Measurements from ENCODE around the gene HOXD11. TPM values are rescaled to one million over a fixed set of nuclear protein-coding genes. Genes with fewer than 3 reads are reported as not detected.

HOXD11 gene
- polyA plus RNA-seq, 1 donor from 2014 or later: not detected

DNA sequence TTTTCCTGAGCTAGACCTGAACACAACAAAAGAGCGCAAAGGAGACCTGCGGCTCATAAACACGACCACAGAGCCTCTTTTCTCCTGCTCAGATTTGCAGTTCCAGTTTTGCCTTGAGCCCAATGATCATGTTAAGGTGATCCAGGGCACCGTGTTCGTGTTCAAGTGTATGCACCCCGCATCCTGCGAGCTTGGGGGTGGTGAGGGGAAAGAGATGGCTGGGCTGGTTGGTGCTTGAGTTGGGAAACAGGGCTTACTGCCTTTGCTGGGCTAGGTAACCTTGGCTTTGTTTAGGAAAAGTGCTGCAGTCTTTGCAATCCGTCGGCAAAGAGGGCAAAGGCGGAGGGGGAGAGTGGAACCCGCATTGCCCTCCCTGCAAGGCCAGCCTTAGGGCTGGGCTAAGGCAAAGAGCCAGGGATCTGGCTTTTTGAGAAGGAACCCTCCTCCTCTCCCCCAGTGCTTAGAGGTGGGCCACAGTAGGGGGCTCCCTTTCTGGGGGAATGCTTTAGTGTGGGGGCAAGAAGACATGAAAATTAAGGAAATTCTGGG, 10.8 kb downstream of the HOXD11 start:
- Histone ChIP-seq H3K9ac (ENCODE audit: low read length) (no peak overlapping the region), H3K4me3 (ENCODE audit: low read length) (no peak overlapping the region), H3K27me3 (ENCODE audit: insufficient read depth, low read depth, low read length) (peaks cover 99% of the 10 kb centered on the region), H3K27ac (ENCODE audit: low read length) (no peak overlapping the region), H3K9me2 (ENCODE audit: insufficient read depth, low read length) (no peaks in the 10 kb centered on the region), H3K36me3 (ENCODE audit: insufficient read depth, low read length) (no peaks in the 10 kb centered on the region), H3F3A (ENCODE audit: insufficient read depth, low read length, poor library complexity, severe bottlenecking) (no peaks in the 10 kb centered on the region), H2AFZ (ENCODE audit: low read depth, low read length) (no peak overlapping the region), H3K9me3 (ENCODE audit: low read length) (peaks cover 27% of the 10 kb centered on the region), H3K79me2 (replicated peaks; ENCODE audit: insufficient read depth, low read length) (no peaks in the 10 kb centered on the region), H3K4me2 (ENCODE audit: low read length) (no peak overlapping the region), H4K20me1 (ENCODE audit: insufficient read depth) (no peaks in the 10 kb centered on the region)
- TF ChIP-seq RAD21 (conservative IDR thresholded peaks at IDR 0.05): no peak
- no peak for TF ChIP-seq EP300 (conservative IDR thresholded peaks at IDR 0.05; ENCODE audit: poor library complexity, severe bottlenecking)
- TF ChIP-seq, protein P1, sequence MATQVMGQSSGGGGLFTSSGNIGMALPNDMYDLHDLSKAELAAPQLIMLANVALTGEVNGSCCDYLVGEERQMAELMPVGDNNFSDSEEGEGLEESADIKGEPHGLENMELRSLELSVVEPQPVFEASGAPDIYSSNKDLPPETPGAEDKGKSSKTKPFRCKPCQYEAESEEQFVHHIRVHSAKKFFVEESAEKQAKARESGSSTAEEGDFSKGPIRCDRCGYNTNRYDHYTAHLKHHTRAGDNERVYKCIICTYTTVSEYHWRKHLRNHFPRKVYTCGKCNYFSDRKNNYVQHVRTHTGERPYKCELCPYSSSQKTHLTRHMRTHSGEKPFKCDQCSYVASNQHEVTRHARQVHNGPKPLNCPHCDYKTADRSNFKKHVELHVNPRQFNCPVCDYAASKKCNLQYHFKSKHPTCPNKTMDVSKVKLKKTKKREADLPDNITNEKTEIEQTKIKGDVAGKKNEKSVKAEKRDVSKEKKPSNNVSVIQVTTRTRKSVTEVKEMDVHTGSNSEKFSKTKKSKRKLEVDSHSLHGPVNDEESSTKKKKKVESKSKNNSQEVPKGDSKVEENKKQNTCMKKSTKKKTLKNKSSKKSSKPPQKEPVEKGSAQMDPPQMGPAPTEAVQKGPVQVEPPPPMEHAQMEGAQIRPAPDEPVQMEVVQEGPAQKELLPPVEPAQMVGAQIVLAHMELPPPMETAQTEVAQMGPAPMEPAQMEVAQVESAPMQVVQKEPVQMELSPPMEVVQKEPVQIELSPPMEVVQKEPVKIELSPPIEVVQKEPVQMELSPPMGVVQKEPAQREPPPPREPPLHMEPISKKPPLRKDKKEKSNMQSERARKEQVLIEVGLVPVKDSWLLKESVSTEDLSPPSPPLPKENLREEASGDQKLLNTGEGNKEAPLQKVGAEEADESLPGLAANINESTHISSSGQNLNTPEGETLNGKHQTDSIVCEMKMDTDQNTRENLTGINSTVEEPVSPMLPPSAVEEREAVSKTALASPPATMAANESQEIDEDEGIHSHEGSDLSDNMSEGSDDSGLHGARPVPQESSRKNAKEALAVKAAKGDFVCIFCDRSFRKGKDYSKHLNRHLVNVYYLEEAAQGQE (IDR thresholded peaks at IDR 0.05; ENCODE audit: borderline replicate concordance): no peak
- TF ChIP-seq EZH2 (IDR thresholded peaks at IDR 0.05; ENCODE audit: borderline replicate concordance, insufficient read depth, low read length, poor library complexity, severe bottlenecking): no peak
- no peak for TF ChIP-seq MXI1 (conservative IDR thresholded peaks at IDR 0.05; ENCODE audit: poor library complexity, severe bottlenecking)
- TF ChIP-seq SMC3 (conservative IDR thresholded peaks at IDR 0.05; ENCODE audit: poor library complexity): no peak

DNA sequence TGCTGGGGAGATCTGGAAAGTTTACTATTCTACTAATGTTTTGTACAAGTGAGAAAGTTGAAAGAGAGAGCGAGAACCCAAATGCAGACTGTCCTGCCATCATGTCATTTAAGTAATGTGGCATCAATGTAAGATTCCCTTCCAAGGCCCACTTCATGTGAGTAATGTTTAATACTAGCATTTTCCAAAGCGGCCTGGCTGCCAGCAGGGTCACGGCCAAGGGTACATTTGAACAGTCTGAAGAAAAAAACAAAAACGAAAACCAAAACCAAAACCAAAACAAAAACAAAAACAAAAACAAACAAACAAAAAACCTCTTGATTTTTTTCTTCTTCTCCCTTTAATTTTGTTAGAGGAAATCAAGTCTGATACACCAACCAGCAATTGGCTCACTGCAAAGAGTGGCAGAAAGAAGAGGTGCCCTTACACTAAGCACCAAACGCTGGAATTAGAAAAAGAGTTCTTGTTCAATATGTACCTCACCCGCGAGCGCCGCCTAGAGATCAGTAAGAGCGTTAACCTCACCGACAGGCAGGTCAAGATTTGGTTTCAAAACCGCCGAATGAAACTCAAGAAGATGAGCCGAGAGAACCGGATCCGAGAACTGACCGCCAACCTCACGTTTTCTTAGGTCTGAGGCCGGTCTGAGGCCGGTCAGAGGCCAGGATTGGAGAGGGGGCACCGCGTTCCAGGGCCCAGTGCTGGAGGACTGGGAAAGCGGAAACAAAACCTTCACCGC, 11.7 kb downstream of the HOXD11 start:
- Histone ChIP-seq H3K9me3 (ENCODE audit: low read length) (peaks cover 22% of the 10 kb centered on the region), H3K27ac (ENCODE audit: low read length) (no peak overlapping the region), H3F3A (ENCODE audit: insufficient read depth, low read length, poor library complexity, severe bottlenecking) (no peaks in the 10 kb centered on the region), H3K36me3 (ENCODE audit: insufficient read depth, low read length) (no peaks in the 10 kb centered on the region), H3K79me2 (replicated peaks; ENCODE audit: insufficient read depth, low read length) (no peaks in the 10 kb centered on the region), H4K20me1 (ENCODE audit: insufficient read depth) (no peaks in the 10 kb centered on the region), H3K27me3 (ENCODE audit: insufficient read depth, low read depth, low read length) (peaks cover 99% of the 10 kb centered on the region), H3K9me2 (ENCODE audit: insufficient read depth, low read length) (no peaks in the 10 kb centered on the region), H3K4me3 (ENCODE audit: low read length) (no peak overlapping the region), H3K4me2 (ENCODE audit: low read length) (no peak overlapping the region), H2AFZ (ENCODE audit: low read depth, low read length) (no peak overlapping the region), H3K9ac (ENCODE audit: low read length) (no peak overlapping the region)
- no peak for TF ChIP-seq POLR2AphosphoS5 (IDR thresholded peaks at IDR 0.05)
- no peak for TF ChIP-seq EP300 (conservative IDR thresholded peaks at IDR 0.05; ENCODE audit: poor library complexity, severe bottlenecking)
- TF ChIP-seq SMC3 (conservative IDR thresholded peaks at IDR 0.05; ENCODE audit: poor library complexity): no peak
- no peak for TF ChIP-seq MXI1 (conservative IDR thresholded peaks at IDR 0.05; ENCODE audit: poor library complexity, severe bottlenecking)
- TF ChIP-seq TAF1 (IDR thresholded peaks at IDR 0.05; ENCODE audit: low read depth): no peak
- TF ChIP-seq, protein P1 (IDR thresholded peaks at IDR 0.05; ENCODE audit: borderline replicate concordance): no peak
